Stimulated activated CD8-positive, alpha-beta memory T cell treated with anti-CD3 and anti-CD28 coated beads, Interleukin-4, amount 100 ng/mL, for 48 hours (primary cell): Measurements from ENCODE around the gene KCNQ5.

Experiments used
- DNase-seq: peaks from one replicate; pipeline ENCODE4 v3.0.0-alpha.2; 2020

KCNQ5 gene

DNA sequence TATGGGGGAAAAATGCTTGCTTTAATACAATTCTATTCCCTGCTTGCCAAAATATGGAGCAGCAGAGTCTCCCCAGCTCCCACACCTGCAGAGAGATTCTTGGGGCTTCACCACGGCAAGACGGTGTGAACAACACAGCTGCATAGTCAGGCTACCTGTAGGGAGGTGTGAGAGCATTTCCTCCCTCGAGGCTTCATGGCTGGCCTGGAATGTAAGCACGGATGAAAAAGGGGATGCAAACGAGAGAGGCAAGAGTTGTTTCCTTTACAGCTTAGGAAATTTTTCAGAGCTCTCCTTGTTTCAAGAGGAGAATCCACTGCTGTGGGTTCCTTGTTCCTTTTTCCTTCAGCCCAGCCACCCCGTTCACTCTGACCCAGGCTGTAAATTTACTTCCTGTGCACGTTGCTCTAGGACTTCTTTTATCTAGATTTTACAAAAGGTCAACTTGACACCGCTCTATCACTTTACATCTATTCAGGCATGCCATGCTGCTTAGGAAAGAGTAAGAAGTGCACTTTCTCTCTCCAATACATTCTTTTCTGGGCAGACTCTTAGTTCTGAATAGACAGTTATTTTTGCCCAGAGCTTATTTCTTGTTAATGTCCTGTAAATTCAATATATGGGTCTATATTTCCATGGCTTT lies 406.4 kb downstream of the KCNQ5 start:
- DNase-seq = no peak

DNA sequence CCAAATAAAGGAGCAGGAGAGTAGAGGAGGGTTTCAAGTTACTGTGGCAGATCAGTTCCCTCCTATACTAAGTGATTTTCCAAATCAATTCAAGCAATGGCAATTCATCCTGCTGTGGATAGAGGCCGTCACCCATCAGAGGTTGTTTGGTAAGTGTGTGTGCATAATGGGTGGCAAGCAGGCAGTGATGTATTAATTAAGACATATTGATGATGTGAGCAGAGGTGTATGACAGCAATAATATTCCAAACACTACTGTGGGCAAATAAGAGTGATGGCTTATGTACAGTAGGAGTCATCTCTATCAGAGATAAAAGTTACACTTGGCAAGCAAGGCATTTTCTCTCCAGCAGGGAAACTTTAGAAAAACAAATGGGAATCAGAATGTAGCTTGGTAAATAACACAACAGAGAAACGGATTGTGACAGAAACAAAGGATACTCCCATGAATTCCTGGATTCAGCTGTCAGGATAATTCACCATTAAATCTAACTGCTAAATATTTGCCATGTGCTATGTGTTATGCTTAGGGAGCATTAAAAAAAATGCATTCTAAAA lies 407.1 kb downstream of the KCNQ5 start:
- no peak for DNase-seq

DNA sequence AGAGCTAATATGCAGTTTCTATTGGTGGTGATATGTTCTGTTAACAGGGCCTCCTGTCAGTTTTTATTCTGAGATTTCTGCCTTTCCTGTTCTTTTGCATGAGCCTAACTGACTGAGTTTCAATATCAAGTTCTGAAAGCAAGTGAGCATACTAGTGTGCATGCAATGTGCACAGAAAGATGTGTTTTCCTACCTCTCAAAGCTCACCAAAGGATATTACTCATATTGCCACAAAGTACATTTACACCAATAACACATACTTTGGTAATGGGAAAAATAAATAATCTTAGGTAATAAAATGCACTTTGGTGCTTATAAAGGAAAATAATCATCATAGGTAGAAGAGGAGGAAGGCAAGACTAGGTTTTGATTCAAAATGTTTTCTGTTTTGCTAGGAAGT lies 408.4 kb downstream of the KCNQ5 start:
- no peak for DNase-seq

DNA sequence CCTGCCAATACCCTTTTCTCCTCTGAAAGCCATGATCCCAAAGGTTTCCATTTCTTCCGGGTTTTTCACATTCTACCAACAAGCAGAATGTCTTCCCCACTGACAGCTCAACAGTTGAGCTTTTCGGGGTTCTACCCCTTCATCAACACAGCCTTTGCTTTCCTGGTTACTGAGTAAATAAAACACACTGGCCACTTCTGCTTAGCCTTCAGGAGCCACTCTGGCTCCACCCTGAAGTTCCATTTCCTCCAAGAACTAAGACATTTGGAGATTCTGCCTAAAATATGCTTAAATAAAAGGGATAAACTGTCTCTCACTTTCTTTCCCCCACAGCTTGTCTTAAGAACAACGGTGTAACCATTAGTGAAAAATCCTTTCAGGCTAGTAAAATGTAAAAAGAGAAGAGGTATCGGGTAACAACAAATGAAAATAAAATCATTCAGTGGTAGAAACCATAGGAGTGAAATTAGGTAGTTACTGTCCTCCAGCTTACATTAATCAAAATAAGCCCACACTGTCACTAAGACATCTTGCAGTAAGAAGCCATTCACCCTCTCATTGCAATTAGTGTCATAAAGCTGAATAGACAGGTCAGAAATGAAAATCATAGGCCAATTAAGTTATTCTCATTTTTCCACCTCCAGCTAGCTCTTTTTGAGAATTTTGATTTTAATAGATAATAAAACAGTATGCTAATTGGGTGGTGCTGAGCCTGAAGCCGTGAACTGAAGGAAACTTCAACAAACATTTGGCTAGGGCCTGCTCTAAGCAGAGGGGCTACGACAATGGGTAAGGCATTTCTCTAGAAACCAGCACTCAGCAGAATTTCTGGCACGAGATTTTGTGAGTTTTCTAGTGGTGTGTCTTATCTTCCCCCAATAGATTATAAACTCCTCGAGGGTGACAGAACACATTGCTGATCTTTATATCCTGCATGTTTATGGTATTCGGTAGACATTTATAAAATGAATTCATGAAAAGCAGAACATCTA lies 409.2 kb downstream of the KCNQ5 start:
- no peak for DNase-seq

DNA sequence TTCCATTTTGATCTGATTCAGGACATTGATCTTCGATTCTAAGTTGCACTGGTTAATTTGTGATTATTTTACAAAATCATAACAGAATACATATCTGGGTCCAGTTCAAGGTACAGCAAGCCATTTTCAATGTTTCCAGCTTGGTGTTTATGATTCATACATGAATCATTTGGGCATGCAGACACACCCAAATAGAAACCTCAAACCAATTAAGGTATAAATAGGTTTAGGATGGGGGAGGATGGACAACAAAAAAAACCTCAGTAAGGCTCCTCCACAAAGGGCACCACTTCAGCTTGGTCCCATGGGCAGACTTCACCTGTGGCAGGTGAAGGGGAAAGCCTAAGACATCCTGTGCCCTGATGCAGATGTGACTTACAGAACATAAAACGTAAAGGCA lies 410.7 kb downstream of the KCNQ5 start:
- DNase-seq = no peak

DNA sequence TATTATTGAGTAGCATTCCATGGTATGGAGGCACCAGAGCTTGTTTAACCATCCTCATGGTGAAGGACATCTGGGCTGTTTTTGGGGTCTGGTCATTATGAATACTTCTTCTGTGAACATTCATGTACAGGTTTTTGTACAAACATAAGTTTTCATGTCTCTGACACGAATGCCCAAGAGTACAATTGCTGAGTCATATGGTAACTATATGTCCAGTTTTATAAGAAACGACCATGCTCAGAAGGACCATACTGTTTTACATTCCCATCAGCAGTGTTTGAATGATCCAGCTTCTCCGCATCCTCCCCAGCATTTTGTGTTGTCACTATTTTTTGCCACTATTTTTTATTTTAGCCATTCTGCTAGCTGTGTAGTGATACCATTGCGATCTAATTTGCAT lies 414.8 kb downstream of the KCNQ5 start:
- DNase-seq = no peak

DNA sequence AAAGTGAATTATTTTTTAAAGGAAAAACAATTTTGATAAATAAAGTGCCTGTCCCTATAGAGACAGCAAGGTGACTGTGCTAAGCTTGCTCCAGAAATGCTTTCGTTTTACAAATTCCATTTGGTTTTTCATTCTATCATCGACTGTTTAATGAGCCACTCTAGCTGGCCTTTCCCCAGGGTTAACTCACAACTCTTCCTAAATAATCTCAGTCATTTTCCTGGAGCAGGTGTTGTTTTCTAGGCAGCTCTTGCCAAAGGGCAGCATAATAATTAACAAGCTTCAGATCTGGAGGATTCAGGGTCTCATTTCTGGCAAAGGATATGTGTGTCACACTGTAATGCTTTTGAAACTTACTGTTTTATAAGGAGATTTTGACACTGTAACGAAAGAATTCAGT lies 419.2 kb downstream of the KCNQ5 start:
- DNase-seq = no peak

DNA sequence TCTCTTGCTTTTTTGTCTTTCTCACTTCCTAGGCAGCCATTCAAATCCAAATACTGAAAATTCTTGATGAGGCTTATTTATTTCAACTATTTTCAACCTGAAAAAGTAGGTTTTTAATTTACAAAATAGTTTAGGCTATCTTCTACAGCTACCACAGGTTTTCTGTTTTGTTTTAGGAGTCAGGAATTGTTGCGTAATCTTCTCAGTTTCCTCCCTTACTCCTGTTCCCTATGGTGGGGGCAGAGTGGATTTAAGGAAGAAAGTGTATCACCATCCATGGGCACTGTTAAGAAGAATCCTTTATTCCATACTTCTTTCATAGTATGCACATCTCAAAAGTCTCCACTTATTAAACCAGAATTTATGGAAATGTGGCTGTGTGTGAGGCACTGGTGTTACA lies 421.0 kb downstream of the KCNQ5 start:
- no peak for DNase-seq

DNA sequence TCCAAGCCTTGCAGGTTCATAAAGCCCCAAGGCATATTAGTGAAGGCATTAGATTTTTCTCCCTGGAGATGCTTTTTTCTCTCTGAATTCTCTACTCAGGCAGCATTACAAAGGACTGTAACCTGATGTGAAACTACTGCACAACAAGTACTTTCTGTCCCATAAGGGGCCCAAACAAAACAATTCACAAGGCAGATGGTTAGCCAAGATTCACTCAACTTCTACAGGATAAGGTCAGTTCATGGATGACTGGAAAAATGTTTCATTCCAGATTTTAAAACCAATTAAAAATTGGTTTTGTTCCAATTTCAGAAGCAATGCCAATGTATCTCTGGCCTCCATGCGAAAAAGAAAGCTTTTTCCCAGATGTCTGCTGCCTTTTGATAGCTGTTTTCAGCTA lies 421.6 kb downstream of the KCNQ5 start:
- no peak for DNase-seq

DNA sequence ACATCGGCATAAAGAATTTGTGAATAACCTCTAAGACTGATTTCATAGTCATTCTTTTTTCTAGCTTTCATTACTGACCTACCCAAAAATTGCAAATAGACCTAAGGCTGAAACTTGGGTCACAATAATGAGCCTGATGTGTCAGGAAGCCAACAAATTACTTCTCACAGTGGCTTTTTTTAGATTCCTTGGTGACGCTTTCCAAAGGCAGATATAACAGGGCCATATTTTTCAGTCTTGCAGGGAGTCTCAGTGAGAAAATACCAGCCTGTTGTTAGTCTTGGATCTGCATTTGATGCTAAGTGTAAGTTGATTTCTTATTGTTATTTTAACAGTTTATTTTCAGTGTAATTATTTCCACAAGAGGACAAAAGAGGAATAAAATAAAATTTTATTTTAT lies 423.7 kb downstream of the KCNQ5 start:
- DNase-seq = no peak

DNA sequence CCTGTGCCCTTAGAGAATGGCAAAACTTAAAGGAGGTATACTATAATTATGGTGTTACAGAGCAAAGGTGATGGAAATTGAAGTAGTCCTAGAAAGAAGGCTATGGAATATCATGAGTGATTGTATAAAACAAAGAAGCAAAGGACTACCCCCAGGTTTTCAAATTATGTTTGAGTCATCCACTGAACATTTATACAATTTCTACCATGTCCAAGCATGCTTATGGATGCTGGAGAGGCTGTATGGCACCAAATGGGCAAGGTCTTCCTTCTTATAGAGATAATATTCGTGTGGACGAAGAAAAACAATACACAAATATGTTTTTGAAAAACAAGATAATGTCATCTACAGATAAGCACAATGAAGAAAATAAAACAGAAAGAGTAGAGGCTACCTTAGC lies 425.9 kb downstream of the KCNQ5 start:
- no peak for DNase-seq

DNA sequence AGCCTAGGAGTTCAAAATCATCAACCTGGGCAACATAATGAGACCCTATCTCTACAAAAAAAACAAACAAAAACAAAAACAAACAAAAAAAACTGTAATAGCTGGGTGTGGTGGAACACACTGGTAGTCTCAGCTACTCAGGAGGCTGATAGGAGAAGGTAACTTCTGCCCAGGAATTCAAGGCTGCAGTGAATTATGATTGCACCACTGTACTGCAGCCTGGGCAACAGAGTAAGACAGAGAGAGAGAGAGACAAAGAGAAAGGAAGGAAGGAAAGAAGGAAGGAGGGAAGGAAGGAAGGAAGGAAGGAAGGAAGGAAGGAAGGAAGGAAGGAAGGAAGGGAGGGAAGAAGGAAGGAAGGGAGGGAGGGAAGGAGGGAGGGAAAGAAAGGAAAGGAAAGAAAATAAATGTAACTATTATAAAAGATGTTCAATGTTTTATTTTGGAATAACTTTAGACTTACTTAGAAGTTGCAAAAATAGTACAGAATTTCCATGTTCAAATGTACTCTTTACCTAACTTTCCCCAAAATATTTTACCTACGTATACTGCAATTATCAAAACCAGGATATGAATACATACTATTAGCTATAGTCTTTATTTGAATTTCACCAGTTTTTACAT lies 428.2 kb downstream of the KCNQ5 start:
- no peak for DNase-seq

DNA sequence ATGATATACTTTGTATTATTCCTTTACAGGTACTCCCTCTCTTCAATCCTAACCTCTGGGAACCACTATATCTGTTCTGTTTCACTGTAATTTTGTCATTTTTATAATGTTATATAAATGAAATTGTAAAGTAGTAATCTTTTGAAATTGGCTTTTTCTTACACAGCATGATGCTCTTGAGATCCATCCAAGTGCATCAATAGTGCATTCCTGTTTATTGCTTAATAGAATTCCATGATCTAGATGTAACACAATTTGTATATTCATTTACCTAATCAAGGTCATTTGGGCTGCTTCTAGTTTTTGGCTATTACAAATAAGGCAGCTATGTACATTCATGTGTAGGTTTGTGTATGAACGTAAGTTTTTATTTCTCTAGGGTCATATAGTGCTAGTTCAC lies 428.8 kb downstream of the KCNQ5 start:
- DNase-seq = no peak

DNA sequence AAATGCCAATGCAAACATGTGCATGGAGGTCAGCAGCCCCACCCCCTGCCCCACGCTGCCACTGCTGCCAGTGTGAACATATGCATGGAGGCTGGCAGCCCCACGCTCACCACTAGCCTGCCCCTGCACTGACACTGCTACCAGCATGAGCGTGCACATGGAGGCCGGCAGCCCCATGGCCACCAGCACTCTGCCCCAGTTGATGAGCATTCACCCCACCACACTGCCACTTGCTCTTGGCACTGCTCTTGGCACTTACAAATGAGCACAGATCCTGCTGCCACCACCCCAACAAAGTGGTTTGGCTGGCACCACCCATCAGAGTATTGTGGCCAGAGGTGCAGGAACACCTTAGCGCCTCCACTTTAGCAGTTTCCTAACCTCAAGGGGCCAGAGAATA lies 429.3 kb downstream of the KCNQ5 start:
- no peak for DNase-seq

DNA sequence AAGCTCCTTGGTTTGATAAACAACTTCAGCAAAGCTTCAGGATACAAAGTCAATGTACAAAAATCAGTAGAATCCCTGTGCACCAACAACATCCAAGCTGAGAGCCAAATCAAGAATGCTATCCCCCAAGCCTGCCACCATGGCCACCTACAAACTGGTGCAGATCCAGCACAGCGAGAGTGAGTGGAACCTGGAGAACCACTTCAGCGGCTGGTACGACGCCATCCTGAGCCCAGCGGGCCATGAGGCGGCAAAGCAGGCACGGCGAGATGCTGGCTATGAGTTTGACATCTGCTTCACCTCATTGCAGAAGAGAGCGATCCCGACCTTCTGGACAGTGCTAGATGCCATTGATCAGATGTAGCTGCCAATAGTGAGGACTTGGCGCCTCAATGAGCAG lies 433.1 kb downstream of the KCNQ5 start:
- no peak for DNase-seq

DNA sequence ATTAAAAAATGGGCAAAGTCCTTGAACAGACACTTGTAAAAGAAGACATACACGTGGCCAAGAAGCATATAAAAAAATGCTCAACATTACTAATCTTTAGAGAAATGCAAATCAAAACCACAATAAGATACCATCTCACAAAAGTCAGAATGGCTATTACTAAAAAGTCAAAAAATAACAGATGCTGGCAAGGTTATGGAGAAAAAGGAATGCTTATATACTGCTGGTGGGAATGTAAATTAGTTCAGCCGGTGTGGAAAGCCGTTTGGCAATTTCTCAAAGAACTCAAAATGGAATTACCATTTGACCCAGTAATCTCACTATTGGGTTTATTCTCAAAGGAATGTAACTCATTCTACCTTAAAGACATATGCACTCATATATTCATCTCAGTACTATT lies 436.9 kb downstream of the KCNQ5 start:
- DNase-seq = no peak

DNA sequence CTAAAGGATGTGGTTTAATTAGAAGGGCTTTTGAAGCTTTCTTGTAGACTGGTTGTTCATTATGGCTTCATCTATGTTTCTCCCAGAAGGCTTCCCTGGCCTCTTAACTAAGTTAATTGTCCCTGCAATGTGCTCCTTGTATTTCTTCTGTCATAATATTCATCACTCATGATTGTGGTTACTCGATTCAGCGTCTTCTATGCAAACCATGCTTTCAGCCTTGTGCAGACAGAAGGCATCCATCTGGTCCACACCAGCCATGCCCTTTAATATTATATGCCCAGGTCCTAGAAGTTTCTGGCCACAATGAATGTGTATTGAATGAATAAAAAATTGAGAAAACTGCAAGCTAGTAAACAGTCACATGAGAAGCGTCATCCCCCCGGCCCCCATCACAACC lies 440.3 kb downstream of the KCNQ5 start:
- DNase-seq = no peak

DNA sequence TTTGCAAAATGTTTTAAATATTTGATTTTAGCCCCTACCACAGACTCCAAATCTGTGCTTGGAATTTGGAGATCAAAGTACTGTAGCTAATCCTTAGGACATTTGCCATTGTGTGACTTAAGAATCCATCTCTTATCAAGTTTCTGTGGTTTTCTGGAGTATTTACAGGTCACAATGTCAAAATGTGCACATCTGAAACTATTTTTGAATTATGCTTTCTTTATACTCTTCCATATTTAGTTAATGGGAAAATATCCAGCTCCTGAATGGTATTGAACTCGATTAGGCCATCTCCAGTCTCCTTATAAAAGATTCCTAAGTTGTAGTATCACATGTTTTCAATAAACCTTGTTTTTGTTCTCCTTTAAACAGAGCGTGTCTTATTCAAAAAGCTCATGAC lies 441.0 kb downstream of the KCNQ5 start:
- DNase-seq = no peak

DNA sequence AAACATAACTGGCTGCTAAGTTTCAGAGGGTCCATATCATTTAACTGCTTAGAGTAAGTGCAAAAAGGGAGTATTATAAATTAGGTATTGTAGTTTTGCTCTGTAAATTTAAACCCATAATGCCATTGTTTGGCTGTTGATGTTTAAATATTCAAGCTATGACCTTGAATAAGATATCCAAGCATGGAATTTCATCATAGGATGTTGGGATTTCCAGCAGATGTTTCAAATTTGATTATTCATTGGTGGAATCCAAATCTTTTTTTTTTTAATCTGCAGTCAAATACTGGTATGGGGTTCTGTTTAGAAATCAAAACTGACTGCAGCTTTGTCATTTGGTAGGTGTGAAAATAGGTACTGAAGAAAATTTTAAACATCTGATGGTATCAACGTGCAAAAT lies 442.4 kb downstream of the KCNQ5 start:
- DNase-seq = no peak

DNA sequence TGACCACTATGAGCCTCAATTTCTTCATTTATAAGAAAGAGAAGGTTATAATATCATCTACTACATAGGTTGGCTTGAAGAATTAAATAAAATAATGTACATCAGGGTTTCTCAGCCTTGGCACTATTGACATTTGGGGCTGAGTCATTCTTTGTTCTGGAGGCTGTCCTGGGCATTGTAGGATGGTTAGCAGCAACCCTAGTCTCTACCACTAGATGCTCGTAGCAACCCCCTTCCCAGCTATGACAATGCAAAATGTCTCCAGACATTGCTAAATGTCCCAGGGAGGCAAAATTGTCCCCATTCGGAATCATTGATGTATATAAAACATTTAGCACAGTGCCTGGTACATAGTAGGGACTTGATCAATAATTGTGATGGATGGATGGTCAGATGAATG lies 451.4 kb downstream of the KCNQ5 start:
- no peak for DNase-seq

DNA sequence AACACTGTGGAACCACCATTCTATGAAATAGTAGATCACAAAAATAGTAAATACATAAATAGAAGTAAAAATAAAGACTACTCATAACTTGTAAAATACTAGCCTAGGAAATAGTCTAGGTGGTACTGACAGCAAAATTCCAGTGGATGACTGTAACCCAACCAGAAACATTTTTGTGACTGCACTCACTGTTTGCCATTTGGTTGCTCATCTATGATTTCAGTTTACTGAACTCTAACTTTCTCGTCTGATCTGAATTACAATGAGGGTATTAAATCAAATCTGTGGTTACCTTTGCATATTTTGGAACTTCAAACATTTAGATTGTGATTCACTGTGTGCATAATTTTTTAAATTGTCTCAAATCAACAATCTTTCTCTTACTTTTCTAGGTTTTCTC lies 452.3 kb downstream of the KCNQ5 start:
- DNase-seq = no peak

DNA sequence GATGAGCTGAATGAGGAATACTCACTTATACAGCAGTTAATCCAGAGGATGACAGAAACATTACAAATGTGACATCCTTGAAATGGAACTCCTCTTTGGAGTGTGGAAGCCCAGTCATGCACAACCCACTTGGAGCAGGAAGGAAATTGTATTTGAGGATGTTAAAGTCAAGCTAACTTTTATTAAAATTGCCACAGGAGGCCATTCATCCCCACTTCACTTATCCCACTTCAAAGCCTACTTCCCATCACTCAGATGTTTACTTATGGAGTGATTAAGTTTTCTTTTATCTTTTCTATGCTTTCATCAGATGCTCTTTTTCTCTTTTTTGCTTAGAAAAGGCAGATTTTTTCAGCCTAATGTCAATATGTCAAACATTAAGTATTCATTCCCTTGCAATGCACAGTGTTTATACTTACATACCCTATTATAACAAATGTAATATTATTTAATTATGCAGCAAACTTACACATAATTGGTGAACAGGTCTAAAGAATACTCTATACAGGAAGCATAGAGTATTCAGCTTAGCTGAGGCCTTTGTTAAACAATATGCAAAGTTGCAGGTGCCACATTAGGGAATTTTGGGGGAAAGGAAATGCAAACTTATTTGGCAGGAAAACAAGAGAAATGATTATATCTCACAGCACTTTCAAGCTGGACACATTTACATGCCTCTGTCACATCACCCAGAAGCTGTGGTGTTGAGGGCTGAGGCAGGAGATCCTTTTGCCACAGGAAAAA lies 454.5 kb downstream of the KCNQ5 start:
- DNase-seq = no peak

DNA sequence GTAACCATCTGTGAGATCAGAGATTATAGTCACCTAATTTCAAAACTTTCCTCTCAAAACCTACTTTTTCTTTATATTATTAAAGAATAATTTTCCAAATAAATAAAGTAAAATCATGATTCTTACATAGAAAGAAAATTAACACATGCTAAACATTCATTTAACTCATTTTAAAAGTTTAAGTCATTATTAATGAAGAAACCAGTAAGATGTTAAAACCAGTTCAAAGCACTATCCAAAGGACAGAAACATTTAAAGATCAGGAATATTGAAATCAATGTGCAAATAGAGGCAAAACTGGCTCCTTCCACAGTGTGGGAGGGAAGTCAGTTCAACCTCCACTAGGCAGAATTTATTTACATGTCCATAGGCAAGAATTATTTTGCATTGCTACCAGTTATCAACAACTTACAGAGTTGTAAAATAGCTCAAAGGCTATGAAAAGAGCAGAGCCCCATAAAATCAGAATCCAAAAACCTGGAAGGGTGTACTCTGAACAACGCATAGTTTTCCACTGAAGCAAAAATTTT lies 456.5 kb downstream of the KCNQ5 start:
- DNase-seq = no peak
